GM12891 (cell line): Measurements from ENCODE around the gene DOK4.
"Not testable (repeated sequence)": the region's sequence is repeated elsewhere in the genome, so short reads cannot be mapped to it uniquely, and the experiment has no call there.

Experiments used
- DNase-seq: peaks from one replicate; pipeline ENCODE4 v3.0.0; 2011; ENCODE audit warnings: low spot score; ENCODE audit not compliant: insufficient read length
- FAIRE-seq: peaks from 2 replicates; lab custom pipeline; 2011; peaks lifted over from hg19 to GRCh38; lab: Jason Lieb, UNC
- PAX5 ChIP-seq: IDR thresholded peaks from 2 replicates; pipeline ENCODE4 v1.6.1; 2011; ENCODE audit warnings: low read length, moderate library complexity, mild to moderate bottlenecking; ENCODE audit not compliant: insufficient read depth, severe bottlenecking
- POLR2A ChIP-seq: IDR thresholded peaks from 2 replicates; pipeline ENCODE4 v1.6.1; 2011; ENCODE audit warnings: low read depth, low read length, control low read depth
- POLR2AphosphoS5 ChIP-seq: IDR thresholded peaks from 2 replicates; pipeline ENCODE4 v1.6.1; 2011; ENCODE audit warnings: low read depth, low read length, control low read depth
- POU2F2 ChIP-seq: IDR thresholded peaks from 2 replicates; pipeline ENCODE4 v1.6.1; 2011; ENCODE audit warnings: low read depth, mild to moderate bottlenecking, control low read depth, low read length, moderate library complexity
- SPI1 ChIP-seq: IDR thresholded peaks from 2 replicates; pipeline ENCODE4 v1.6.1; 2011; ENCODE audit warnings: low read depth, low read length, control low read depth
- TAF1 ChIP-seq: IDR thresholded peaks from 2 replicates; pipeline ENCODE4 v1.6.1; 2011; ENCODE audit warnings: low read depth, low read length, control low read depth

Gene DOK4

GRCh38 chr16:57503366-57503765 lies 17.1 kb upstream of the DOK4 start:
- TF ChIP-seq PAX5 (no peak), POLR2A (no peak), SPI1 (no peak), TAF1 (no peak), POU2F2 (no peak), POLR2AphosphoS5 (no peak)
- DNase-seq (no peak), FAIRE-seq (no peak)

GRCh38 chr16:57502048-57502775 lies 15.9 kb upstream of the DOK4 start:
- DNase-seq (no peak), FAIRE-seq (no peak)
- TF ChIP-seq TAF1 (no peak), PAX5 (no peak), SPI1 (no peak), POU2F2 (no peak), POLR2AphosphoS5 (no peak), POLR2A (no peak)

GRCh38 chr16:57501492-57501891 lies 15.2 kb upstream of the DOK4 start:
- FAIRE-seq (no peak), DNase-seq (no peak)
- no peak for TF ChIP-seq TAF1
- no peak for TF ChIP-seq SPI1
- TF ChIP-seq PAX5, result no peak
- TF ChIP-seq POLR2AphosphoS5, result no peak
- no peak for TF ChIP-seq POLR2A
- no peak for TF ChIP-seq POU2F2

GRCh38 chr16:57500578-57501111 lies 14.4 kb upstream of the DOK4 start:
- TF ChIP-seq SPI1 (no peak), PAX5 (no peak), POU2F2 (no peak)
- FAIRE-seq (no peak), DNase-seq (no peak)

- DNase-seq, FAIRE-seq: not testable (repeated sequence)
Measured at GRCh38 chr16:57499941-57500340, 13.6 kb upstream of the DOK4 start.

- DNase-seq (no peak), FAIRE-seq (no peak)
- no peak for TF ChIP-seq POLR2A
- TF ChIP-seq POLR2AphosphoS5, result no peak
- no peak for TF ChIP-seq PAX5
- TF ChIP-seq TAF1, result no peak
- no peak for TF ChIP-seq POU2F2
- no peak for TF ChIP-seq SPI1
Measured at GRCh38 chr16:57498031-57498430, 11.7 kb upstream of the DOK4 start.

GRCh38 chr16:57497121-57497520 lies 10.8 kb upstream of the DOK4 start:
- TF ChIP-seq POLR2AphosphoS5 (no peak), SPI1 (no peak), PAX5 (no peak), TAF1 (no peak), POU2F2 (no peak), POLR2A (no peak)
- no peak for DNase-seq
- FAIRE-seq, result no peak

- TF ChIP-seq POU2F2, result no peak
- no peak for TF ChIP-seq POLR2AphosphoS5
- TF ChIP-seq SPI1, result no peak
- FAIRE-seq, result no peak
- DNase-seq, result no peak
Measured at GRCh38 chr16:57493767-57494166, 7.5 kb upstream of the DOK4 start.

GRCh38 chr16:57489229-57489628 lies 2.9 kb upstream of the DOK4 start:
- DNase-seq (no peak), FAIRE-seq (no peak)
- TF ChIP-seq TAF1, result no peak
- no peak for TF ChIP-seq PAX5
- TF ChIP-seq POU2F2, result no peak
- TF ChIP-seq SPI1, result no peak
- TF ChIP-seq POLR2A, result no peak
- no peak for TF ChIP-seq POLR2AphosphoS5
